ENCODE data around the gene P2RY6. TPM values are rescaled to one million over a fixed set of nuclear protein-coding genes. Genes with fewer than 3 reads are reported as not detected.

The P2RY6 gene
- total RNA-seq, 4 donors from 2014 or later = 0.78 to 2.8 (median 1.1) TPM; not detected in 1

DNA sequence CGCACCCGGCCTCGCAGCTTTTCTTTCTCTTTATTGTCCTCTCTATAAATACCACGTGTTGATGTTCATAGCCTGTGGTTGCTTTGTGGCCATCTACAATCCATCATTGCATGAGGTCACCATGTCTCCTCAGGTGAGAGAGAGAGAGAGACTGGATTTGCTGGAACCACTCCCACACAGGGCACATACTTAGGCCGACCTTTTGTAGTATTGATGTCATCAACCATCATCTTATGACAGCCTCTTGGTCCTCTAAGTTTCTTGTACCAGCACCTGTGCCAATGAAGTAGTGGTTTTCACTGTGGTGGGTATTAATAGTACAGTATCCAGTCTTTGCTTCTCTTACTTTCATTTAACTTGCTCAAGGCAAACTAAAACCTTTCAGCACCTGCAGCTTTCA, 22.8 kb upstream of the P2RY6 start:
- H3K9me3 ChIP-seq = no peaks in the 10 kb centered on the region
- H3K4me1 ChIP-seq = peaks cover 0 to 5% of the 10 kb centered on the region in 2 donors
- intact Hi-C loops (cut with DNase I; ENCODE audit: low total_unique reads) = no loop called here
- H3K4me3 ChIP-seq = no peak overlapping the region
- H3K27ac ChIP-seq = peak overlapping the region; percentile 19 to 67 (median 55)
- no peaks in the 10 kb centered on the region for H3K27me3 ChIP-seq
- DNase-seq (peak in 1 of 2 donors; percentile 51), ATAC-seq (peak; percentile 53 to 83)
- TF ChIP-seq, protein P1, sequence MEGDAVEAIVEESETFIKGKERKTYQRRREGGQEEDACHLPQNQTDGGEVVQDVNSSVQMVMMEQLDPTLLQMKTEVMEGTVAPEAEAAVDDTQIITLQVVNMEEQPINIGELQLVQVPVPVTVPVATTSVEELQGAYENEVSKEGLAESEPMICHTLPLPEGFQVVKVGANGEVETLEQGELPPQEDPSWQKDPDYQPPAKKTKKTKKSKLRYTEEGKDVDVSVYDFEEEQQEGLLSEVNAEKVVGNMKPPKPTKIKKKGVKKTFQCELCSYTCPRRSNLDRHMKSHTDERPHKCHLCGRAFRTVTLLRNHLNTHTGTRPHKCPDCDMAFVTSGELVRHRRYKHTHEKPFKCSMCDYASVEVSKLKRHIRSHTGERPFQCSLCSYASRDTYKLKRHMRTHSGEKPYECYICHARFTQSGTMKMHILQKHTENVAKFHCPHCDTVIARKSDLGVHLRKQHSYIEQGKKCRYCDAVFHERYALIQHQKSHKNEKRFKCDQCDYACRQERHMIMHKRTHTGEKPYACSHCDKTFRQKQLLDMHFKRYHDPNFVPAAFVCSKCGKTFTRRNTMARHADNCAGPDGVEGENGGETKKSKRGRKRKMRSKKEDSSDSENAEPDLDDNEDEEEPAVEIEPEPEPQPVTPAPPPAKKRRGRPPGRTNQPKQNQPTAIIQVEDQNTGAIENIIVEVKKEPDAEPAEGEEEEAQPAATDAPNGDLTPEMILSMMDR (IDR thresholded peaks at IDR 0.05 in 4 of 5, conservative IDR thresholded peaks at IDR 0.05 in 1 of 5) = no peak
- no peak for TF ChIP-seq POLR2A (IDR thresholded peaks at IDR 0.05)
- no peaks in the 10 kb centered on the region for H3K36me3 ChIP-seq
- in situ Hi-C loops (cut with MboI; ENCODE audit: low sequenced_read_pairs in 4 of 4) = loop anchor here in 1 of 4 donors (5.0 kb wide), 1 partner anchor 62 kb away; no protein-coding TSS in a partner anchor

GRCh38 chr11:73249853-73250783, 22.0 kb upstream of the P2RY6 start:
- peak in 1 of 2 donors; percentile 15 for DNase-seq
- Histone ChIP-seq H3K4me1 (peaks cover 0 to 5% of the 10 kb centered on the region in 2 donors), H3K27me3 (no peaks in the 10 kb centered on the region), H3K9me3 (no peaks in the 10 kb centered on the region), H3K4me3 (no peak overlapping the region), H3K36me3 (no peaks in the 10 kb centered on the region), H3K27ac (peak overlapping the region; percentile 19 to 67 (median 55))
- in situ Hi-C loops (cut with MboI; ENCODE audit: low sequenced_read_pairs in 4 of 4) (loop anchor here in 1 of 4 donors (5.0 kb wide), 1 partner anchor 63 kb away; no protein-coding TSS in a partner anchor), intact Hi-C loops (cut with DNase I; ENCODE audit: low total_unique reads) (no loop called here)
- ATAC-seq = peak in 1 of 2 donors; percentile 8
- TF ChIP-seq, protein P1 (IDR thresholded peaks at IDR 0.05 in 4 of 5, conservative IDR thresholded peaks at IDR 0.05 in 1 of 5) = no peak
- no peak for TF ChIP-seq POLR2A (IDR thresholded peaks at IDR 0.05)

DNA sequence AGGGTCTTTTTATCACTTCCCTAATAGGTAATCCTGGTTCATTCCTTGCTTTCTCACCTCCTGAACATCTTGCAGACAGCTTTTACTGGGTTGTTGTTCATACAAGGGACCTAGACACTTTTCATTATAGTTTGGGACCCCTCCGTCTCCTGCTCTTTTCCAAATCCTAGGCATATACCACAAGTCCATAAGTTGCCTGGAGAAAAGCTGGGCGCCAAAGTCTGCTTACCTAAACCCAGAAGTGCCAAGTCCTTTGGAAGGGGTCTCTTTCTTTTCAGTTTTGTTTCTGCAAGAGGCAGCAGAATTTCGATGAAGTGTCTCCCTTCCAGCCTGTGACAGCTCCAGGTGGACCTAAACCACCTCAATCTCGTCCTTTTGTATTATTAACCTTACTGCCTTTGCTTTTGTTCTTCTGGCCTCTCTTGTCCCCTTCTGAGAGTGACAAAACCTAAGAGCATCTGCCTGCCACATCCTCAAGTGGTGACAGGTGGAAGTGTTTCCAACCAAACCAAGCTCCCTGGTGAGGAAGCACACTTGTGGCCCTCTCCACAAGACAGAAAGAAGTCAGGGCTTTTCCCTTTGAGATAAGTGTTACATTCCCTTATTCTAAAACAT, 19.5 kb upstream of the P2RY6 start:
- intact Hi-C loops (cut with DNase I; ENCODE audit: low total_unique reads) = no loop called here
- no peak for ATAC-seq

GRCh38 chr11:73257342-73258103, 14.6 kb upstream of the P2RY6 start:
- H3K27ac ChIP-seq = peak overlapping the region in 3 of 4 donors; percentile 3 to 30 (median 15)
- H3K4me1 ChIP-seq = peaks cover 12 to 17% of the 10 kb centered on the region in 2 donors
- no peak for TF ChIP-seq POLR2A (IDR thresholded peaks at IDR 0.05)
- TF ChIP-seq, protein P1 (IDR thresholded peaks at IDR 0.05 in 4 of 5, conservative IDR thresholded peaks at IDR 0.05 in 1 of 5) = no peak
- in situ Hi-C loops (cut with MboI; ENCODE audit: low sequenced_read_pairs in 4 of 4) (no loop called here), intact Hi-C loops (cut with DNase I; ENCODE audit: low total_unique reads) (no loop called here)
- ATAC-seq (peak in 1 of 2 donors; percentile 39), DNase-seq (peak in 1 of 2 donors; percentile 25)
- no peak overlapping the region for H3K4me3 ChIP-seq
- no peaks in the 10 kb centered on the region for H3K9me3 ChIP-seq
- no peaks in the 10 kb centered on the region for H3K27me3 ChIP-seq
- no peaks in the 10 kb centered on the region for H3K36me3 ChIP-seq

More for the DNA sequence above, 19.5 kb upstream of the P2RY6 start:
- in situ Hi-C loops (cut with MboI; ENCODE audit: low sequenced_read_pairs in 4 of 4) = no loop called here
- Histone ChIP-seq H3K4me1 (peaks cover 5 to 15% of the 10 kb centered on the region in 2 donors), H3K9me3 (no peaks in the 10 kb centered on the region), H3K27me3 (no peaks in the 10 kb centered on the region), H3K4me3 (no peak overlapping the region), H3K36me3 (no peaks in the 10 kb centered on the region), H3K27ac (no peak overlapping the region)
- no peak for TF ChIP-seq POLR2A (IDR thresholded peaks at IDR 0.05)
- TF ChIP-seq, protein P1 (IDR thresholded peaks at IDR 0.05 in 4 of 5, conservative IDR thresholded peaks at IDR 0.05 in 1 of 5) = peak in 1 of 5 experiments; percentile 17
- DNase-seq = no peak
